GM12891 (cell line): ENCODE results near the gene IFT74.

Experiments
- PAX5 ChIP-seq: IDR thresholded peaks from 2 replicates; pipeline ENCODE4 v1.6.1; 2011; ENCODE audit warnings: low read length, moderate library complexity, mild to moderate bottlenecking; ENCODE audit not compliant: insufficient read depth, severe bottlenecking
- POLR2A ChIP-seq: IDR thresholded peaks from 2 replicates; pipeline ENCODE4 v1.6.1; 2011; ENCODE audit warnings: low read depth, low read length, control low read depth
- POLR2AphosphoS5 ChIP-seq: IDR thresholded peaks from 2 replicates; pipeline ENCODE4 v1.6.1; 2011; ENCODE audit warnings: low read depth, low read length, control low read depth
- POU2F2 ChIP-seq: IDR thresholded peaks from 2 replicates; pipeline ENCODE4 v1.6.1; 2011; ENCODE audit warnings: low read depth, mild to moderate bottlenecking, control low read depth, low read length, moderate library complexity
- SPI1 ChIP-seq: IDR thresholded peaks from 2 replicates; pipeline ENCODE4 v1.6.1; 2011; ENCODE audit warnings: low read depth, low read length, control low read depth
- TAF1 ChIP-seq: IDR thresholded peaks from 2 replicates; pipeline ENCODE4 v1.6.1; 2011; ENCODE audit warnings: low read depth, low read length, control low read depth

- no peak for TF ChIP-seq TAF1
- TF ChIP-seq POLR2A = no peak
- TF ChIP-seq SPI1 = no peak
- no peak for TF ChIP-seq POLR2AphosphoS5
- TF ChIP-seq PAX5 = no peak
- no peak for TF ChIP-seq POU2F2
Observed at GRCh38 chr9:27037499-27037898, 81.3 kb downstream of the IFT74 start.
